K562 (cell line): Measurements from ENCODE around the gene AHCY. TPM values are rescaled to one million over a fixed set of nuclear protein-coding genes. Genes with fewer than 3 reads are reported as not detected.

Source experiments
- ARID1B ChIP-seq: fragments of 450-650 bp; IDR thresholded peaks from 2 replicates; pipeline ENCODE4 v1.6.1; 2016; ENCODE audit warnings: antibody characterized with exemption, mild to moderate bottlenecking, inconsistent platforms
- CHD2 ChIP-seq: IDR thresholded peaks from 2 replicates; pipeline ENCODE4 v1.6.1; 2011; ENCODE audit warnings: low read depth, low read length
- DNMT1 ChIP-seq: fragments of 450-650 bp; IDR thresholded peaks from 2 replicates; pipeline ENCODE4 v1.6.1; 2016; ENCODE audit warnings: antibody characterized with exemption, mild to moderate bottlenecking
- GTF3C2 ChIP-seq: IDR thresholded peaks from 3 replicates; pipeline ENCODE4 v1.6.1; 2011; ENCODE audit warnings: borderline replicate concordance, mild to moderate bottlenecking, moderate library complexity; ENCODE audit not compliant: insufficient read length; ENCODE audit errors: extremely low read depth
- HNRNPK ChIP-seq: fragments of 200-400 bp; formaldehyde crosslinking; IDR thresholded peaks from one replicate; pipeline ENCODE4 v1.6.1; 2018; ENCODE audit warnings: mild to moderate bottlenecking, low read depth, low read length; ENCODE audit not compliant: poor library complexity, severe bottlenecking
- KLF16 ChIP-seq: IDR thresholded peaks from 2 replicates; pipeline ENCODE4 v1.6.1; 2016; ENCODE audit warnings: antibody characterized with exemption
- MEF2D ChIP-seq: conservative IDR thresholded peaks from 2 replicates; pipeline ENCODE4 v1.6.1; 2016; ENCODE audit warnings: low read depth, missing genetic modification characterization, missing compliant biosample characterization
- PKNOX1 ChIP-seq: fragments of 450-650 bp; IDR thresholded peaks from 2 replicates; pipeline ENCODE4 v1.6.1; 2016
- POLR2B ChIP-seq: fragments of 450-650 bp; IDR thresholded peaks from 2 replicates; pipeline ENCODE4 v1.6.1; 2018; ENCODE audit warnings: low read depth; ENCODE audit not compliant: partially characterized antibody
- POLR2H ChIP-seq: IDR thresholded peaks from 2 replicates; pipeline ENCODE4 v1.6.1; 2016; ENCODE audit warnings: missing genetic modification characterization, low read depth, mild to moderate bottlenecking, control low read depth, missing compliant biosample characterization, moderate library complexity
- SPI1 ChIP-seq: IDR thresholded peaks from 2 replicates; pipeline ENCODE4 v1.6.1; 2011; ENCODE audit warnings: low read depth, low read length, control low read depth, borderline replicate concordance
- TARDBP ChIP-seq: fragments of 450-650 bp; IDR thresholded peaks from 2 replicates; pipeline ENCODE4 v1.6.1; 2016
- THAP7 ChIP-seq: fragments of 250-450 bp; sonication (Bioruptor Pico); IDR thresholded peaks from 2 replicates; pipeline ENCODE4 v1.5.0; 2021
- XRCC4 ChIP-seq: IDR thresholded peaks from one replicate; pipeline ENCODE4 v1.6.1; 2011; ENCODE audit not compliant: insufficient read depth, insufficient read length; ENCODE audit errors: extremely low read depth
- ZFP1 ChIP-seq: fragments of 450-650 bp; formaldehyde crosslinking; IDR thresholded peaks from 2 replicates; pipeline ENCODE4 v1.4.0; 2020; ENCODE audit warnings: mild to moderate bottlenecking, mixed read lengths
- ZKSCAN3 ChIP-seq: fragments of 250-450 bp; sonication (Bioruptor Pico); IDR thresholded peaks from 2 replicates; pipeline ENCODE4 v1.4.0; 2020
- ZNF174 ChIP-seq: fragments of 250-450 bp; sonication (Bioruptor Pico); IDR thresholded peaks from 2 replicates; pipeline ENCODE4 v1.4.0; 2020; ENCODE audit warnings: mild to moderate bottlenecking
- ZNF780A ChIP-seq: fragments of 250-450 bp; sonication (Bioruptor Pico); IDR thresholded peaks from 2 replicates; pipeline ENCODE4 v1.5.0; 2021; ENCODE audit warnings: mild to moderate bottlenecking
- polyA plus RNA-seq, 8 experiments: library from polyadenylated mRNA; depleted of rRNA in 4 of 8; stranded (reverse) in 5 of 8; unstranded in 3 of 8; fragments of >200 nt; fragmentation: Nextera tagmentation in 2 of 8; fragmentation: Illumina TruSeq in 1 of 8; extraction: Ambion mirVana in 2 of 8; extraction: Trizol in 1 of 8; gene quantifications; 2 replicates each; pipeline versions ENCODE4 v1.2.1 to v1.2.3, GENCODE V29; 2011 to 2014; ENCODE audit warnings: inconsistent platforms in 1 of 8, missing spikeins in 1 of 8
- total RNA-seq, 7 experiments: library from RNA; depleted of rRNA in 6 of 7; stranded (reverse); fragments of >200 nt in 6 of 7; fragmentation: Illumina TruSeq in 2 of 7; extraction: Trizol in 2 of 7; gene quantifications; 2 replicates each; pipeline versions ENCODE4 v1.2.1 to v1.2.3, GENCODE V29; 2011 to 2021; ENCODE audit warnings: low replicate concordance in 1 of 7
- TF ChIP-seq, protein P1 (sequence below), 2 experiments: fragments of 450-650 bp; IDR thresholded peaks; 2 replicates each; pipeline ENCODE4 v1.6.1; 2016
- TF ChIP-seq, protein P2 (sequence below): sonication (generic); IDR thresholded peaks from 2 replicates; pipeline ENCODE4 v1.6.1; 2016
- TF ChIP-seq, protein P3 (sequence below): fragments of 450-650 bp; formaldehyde crosslinking; IDR thresholded peaks from 2 replicates; pipeline ENCODE4 v1.4.0; 2022; ENCODE audit warnings: mild to moderate bottlenecking, moderate library complexity

AHCY gene
- total and polyA plus RNA-seq, 9 of the 15 experiments (the other 6 are each of a cell fraction or from before 2014, with no cell fraction given) = 82.5 to 269 (median 190) TPM

- no peak for TF ChIP-seq PKNOX1
- no peak for TF ChIP-seq GTF3C2
- TF ChIP-seq ZNF780A (CRISPR knock-in tag) = no peak
- TF ChIP-seq, protein P1, sequence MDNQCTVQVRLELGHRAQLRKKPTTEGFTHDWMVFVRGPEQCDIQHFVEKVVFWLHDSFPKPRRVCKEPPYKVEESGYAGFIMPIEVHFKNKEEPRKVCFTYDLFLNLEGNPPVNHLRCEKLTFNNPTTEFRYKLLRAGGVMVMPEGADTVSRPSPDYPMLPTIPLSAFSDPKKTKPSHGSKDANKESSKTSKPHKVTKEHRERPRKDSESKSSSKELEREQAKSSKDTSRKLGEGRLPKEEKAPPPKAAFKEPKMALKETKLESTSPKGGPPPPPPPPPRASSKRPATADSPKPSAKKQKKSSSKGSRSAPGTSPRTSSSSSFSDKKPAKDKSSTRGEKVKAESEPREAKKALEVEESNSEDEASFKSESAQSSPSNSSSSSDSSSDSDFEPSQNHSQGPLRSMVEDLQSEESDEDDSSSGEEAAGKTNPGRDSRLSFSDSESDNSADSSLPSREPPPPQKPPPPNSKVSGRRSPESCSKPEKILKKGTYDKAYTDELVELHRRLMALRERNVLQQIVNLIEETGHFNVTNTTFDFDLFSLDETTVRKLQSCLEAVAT (IDR thresholded peaks at IDR 0.05) = no peak
- TF ChIP-seq CHD2 = no peak
- TF ChIP-seq ZNF174 (CRISPR knock-in tag) = no peak
- TF ChIP-seq, protein P2, sequence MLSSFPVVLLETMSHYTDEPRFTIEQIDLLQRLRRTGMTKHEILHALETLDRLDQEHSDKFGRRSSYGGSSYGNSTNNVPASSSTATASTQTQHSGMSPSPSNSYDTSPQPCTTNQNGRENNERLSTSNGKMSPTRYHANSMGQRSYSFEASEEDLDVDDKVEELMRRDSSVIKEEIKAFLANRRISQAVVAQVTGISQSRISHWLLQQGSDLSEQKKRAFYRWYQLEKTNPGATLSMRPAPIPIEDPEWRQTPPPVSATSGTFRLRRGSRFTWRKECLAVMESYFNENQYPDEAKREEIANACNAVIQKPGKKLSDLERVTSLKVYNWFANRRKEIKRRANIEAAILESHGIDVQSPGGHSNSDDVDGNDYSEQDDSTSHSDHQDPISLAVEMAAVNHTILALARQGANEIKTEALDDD = no peak
- no peak for TF ChIP-seq ZKSCAN3 (CRISPR knock-in tag)
- no peak for TF ChIP-seq THAP7 (CRISPR knock-in tag)
- no peak for TF ChIP-seq TARDBP
- TF ChIP-seq, protein P3, sequence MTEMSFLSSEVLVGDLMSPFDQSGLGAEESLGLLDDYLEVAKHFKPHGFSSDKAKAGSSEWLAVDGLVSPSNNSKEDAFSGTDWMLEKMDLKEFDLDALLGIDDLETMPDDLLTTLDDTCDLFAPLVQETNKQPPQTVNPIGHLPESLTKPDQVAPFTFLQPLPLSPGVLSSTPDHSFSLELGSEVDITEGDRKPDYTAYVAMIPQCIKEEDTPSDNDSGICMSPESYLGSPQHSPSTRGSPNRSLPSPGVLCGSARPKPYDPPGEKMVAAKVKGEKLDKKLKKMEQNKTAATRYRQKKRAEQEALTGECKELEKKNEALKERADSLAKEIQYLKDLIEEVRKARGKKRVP (CRISPR knock-in tag) = 0 out of 2 replicates have a peak, but pooled peaks have one; percentile 30
- TF ChIP-seq MEF2D (tag) = peak; percentile 88
- TF ChIP-seq POLR2B = no peak
- TF ChIP-seq ZFP1 (CRISPR knock-in tag) = no peak
- no peak for TF ChIP-seq ARID1B
- TF ChIP-seq POLR2H (tag) = no peak; the same call in 1 of the 2 replicates
- no peak for TF ChIP-seq HNRNPK
- TF ChIP-seq KLF16 = no peak
- TF ChIP-seq DNMT1 = no peak
- TF ChIP-seq SPI1 = no peak
- TF ChIP-seq XRCC4 = no peak
Observed at GRCh38 chr20:34322267-34323105, 19.3 kb upstream of the AHCY start (continued).
